NB4 (cell line): ENCODE measurements around the gene UNC45B.

Source experiments
- POLR2A ChIP-seq: IDR thresholded peaks from 2 replicates; pipeline ENCODE4 v1.6.1; 2011; ENCODE audit warnings: mild to moderate bottlenecking; ENCODE audit not compliant: insufficient read length; ENCODE audit errors: extremely low read depth
- TF ChIP-seq, protein P1 (sequence below): IDR thresholded peaks from one replicate; pipeline ENCODE4 v1.5.1; 2012; ENCODE audit warnings: low read depth, low read length
- TF ChIP-seq, protein P2 (sequence below): IDR thresholded peaks from 2 replicates; pipeline ENCODE4 v1.6.1; 2011; ENCODE audit warnings: low read depth, low read length

DNA sequence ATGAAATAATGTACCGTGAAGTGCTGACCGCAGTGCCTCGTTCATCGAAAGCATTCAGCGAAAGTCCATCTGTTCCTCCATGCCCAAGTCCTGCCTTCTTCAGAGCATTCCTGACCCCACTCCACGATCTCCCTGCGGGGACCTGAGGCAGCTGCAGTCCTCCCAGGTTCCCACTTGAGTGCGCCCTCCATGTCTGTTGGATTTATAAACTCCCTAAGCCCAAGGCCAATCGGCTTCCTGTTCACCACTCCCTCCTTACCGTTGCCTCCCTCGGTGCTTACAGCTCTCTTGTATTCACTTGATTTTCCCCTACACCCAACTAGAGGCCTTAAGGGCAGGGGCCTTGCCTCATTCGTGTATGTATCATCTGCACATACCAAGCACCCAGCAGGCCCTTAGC is 30.8 kb upstream of the UNC45B start:
- TF ChIP-seq, protein P1, sequence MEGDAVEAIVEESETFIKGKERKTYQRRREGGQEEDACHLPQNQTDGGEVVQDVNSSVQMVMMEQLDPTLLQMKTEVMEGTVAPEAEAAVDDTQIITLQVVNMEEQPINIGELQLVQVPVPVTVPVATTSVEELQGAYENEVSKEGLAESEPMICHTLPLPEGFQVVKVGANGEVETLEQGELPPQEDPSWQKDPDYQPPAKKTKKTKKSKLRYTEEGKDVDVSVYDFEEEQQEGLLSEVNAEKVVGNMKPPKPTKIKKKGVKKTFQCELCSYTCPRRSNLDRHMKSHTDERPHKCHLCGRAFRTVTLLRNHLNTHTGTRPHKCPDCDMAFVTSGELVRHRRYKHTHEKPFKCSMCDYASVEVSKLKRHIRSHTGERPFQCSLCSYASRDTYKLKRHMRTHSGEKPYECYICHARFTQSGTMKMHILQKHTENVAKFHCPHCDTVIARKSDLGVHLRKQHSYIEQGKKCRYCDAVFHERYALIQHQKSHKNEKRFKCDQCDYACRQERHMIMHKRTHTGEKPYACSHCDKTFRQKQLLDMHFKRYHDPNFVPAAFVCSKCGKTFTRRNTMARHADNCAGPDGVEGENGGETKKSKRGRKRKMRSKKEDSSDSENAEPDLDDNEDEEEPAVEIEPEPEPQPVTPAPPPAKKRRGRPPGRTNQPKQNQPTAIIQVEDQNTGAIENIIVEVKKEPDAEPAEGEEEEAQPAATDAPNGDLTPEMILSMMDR, result no peak
- TF ChIP-seq POLR2A, result no peak
- TF ChIP-seq, protein P2, sequence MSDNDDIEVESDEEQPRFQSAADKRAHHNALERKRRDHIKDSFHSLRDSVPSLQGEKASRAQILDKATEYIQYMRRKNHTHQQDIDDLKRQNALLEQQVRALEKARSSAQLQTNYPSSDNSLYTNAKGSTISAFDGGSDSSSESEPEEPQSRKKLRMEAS, result no peak
